T-helper 2 cell treated with Interferon-gamma antibody and Interleukin-4, amounts not matched to agents 5 μg/mL and 100 μg/mL, for 36 hours (primary cell): ENCODE results near the gene BRCA2.
A peak's percentile ranks its signal among the peaks of the same experiment; 100 is the strongest.

Experiments used
- DNase-seq: peaks from one replicate; pipeline ENCODE4 v3.0.0; 2021; ENCODE audit warnings: low spot score
- H3K27ac Mint-ChIP-seq: one replicate; pipeline ENCODE4 v1.8.0; 2021; ENCODE audit warnings: mild to moderate bottlenecking, mixed read lengths
- H3K27me3 Mint-ChIP-seq: one replicate; pipeline ENCODE4 v1.8.0; 2021; ENCODE audit warnings: low read depth, mixed read lengths
- H3K36me3 Mint-ChIP-seq: one replicate; pipeline ENCODE4 v1.8.0; 2021; ENCODE audit warnings: low read depth, mixed read lengths
- H3K4me1 Mint-ChIP-seq: one replicate; pipeline ENCODE4 v1.8.0; 2021; ENCODE audit warnings: low read depth, mixed read lengths
- H3K4me3 Mint-ChIP-seq: one replicate; pipeline ENCODE4 v1.8.0; 2022; ENCODE audit warnings: mild to moderate bottlenecking, moderate library complexity, mixed read lengths
- H3K9me3 Mint-ChIP-seq: one replicate; pipeline ENCODE4 v1.8.0; 2021; ENCODE audit warnings: mixed read lengths

Gene BRCA2

GRCh38 chr13:32417995-32418394 is 102.7 kb downstream of the BRCA2 start:
- no peak for DNase-seq
- Mint-ChIP-seq H3K9me3 (peaks cover 41% of the 10 kb centered on the region), H3K4me1 (no peaks in the 10 kb centered on the region), H3K27ac (no peak overlapping the region), H3K36me3 (peaks cover 48% of the 10 kb centered on the region), H3K4me3 (no peak overlapping the region), H3K27me3 (no peaks in the 10 kb centered on the region)

- peaks cover 43% of the 10 kb centered on the region for H3K9me3 Mint-ChIP-seq
- H3K36me3 Mint-ChIP-seq: peaks cover 62% of the 10 kb centered on the region
Measured at GRCh38 chr13:32419862-32420261, 104.6 kb downstream of the BRCA2 start.

GRCh38 chr13:32423592-32423991 is 108.3 kb downstream of the BRCA2 start:
- H3K27me3 Mint-ChIP-seq: no peaks in the 10 kb centered on the region
- no peak for DNase-seq
- peaks cover 24% of the 10 kb centered on the region for H3K4me1 Mint-ChIP-seq
- H3K4me3 Mint-ChIP-seq: no peak overlapping the region
- H3K9me3 Mint-ChIP-seq: peaks cover 33% of the 10 kb centered on the region
- H3K27ac Mint-ChIP-seq: no peak overlapping the region
- peaks cover 53% of the 10 kb centered on the region for H3K36me3 Mint-ChIP-seq

More at GRCh38 chr13:32419862-32420261, 104.6 kb downstream of the BRCA2 start:
- H3K27ac Mint-ChIP-seq: peak overlapping the region; percentile 19
- no peak overlapping the region for H3K4me3 Mint-ChIP-seq
- DNase-seq: no peak
- peaks cover 6% of the 10 kb centered on the region for H3K4me1 Mint-ChIP-seq
- H3K27me3 Mint-ChIP-seq: no peaks in the 10 kb centered on the region

- H3K27ac Mint-ChIP-seq: peak overlapping the region; percentile 67
- peaks cover 41% of the 10 kb centered on the region for H3K36me3 Mint-ChIP-seq
- no peaks in the 10 kb centered on the region for H3K27me3 Mint-ChIP-seq
- H3K4me3 Mint-ChIP-seq: peak overlapping the region; percentile 95
- H3K4me1 Mint-ChIP-seq: peaks cover 29% of the 10 kb centered on the region
- H3K9me3 Mint-ChIP-seq: peaks cover 20% of the 10 kb centered on the region
- DNase-seq: no peak
Measured at GRCh38 chr13:32425158-32425557, 109.8 kb downstream of the BRCA2 start.

- H3K27ac Mint-ChIP-seq: peak overlapping the region; percentile 98
- H3K4me1 Mint-ChIP-seq: peaks cover 32% of the 10 kb centered on the region
- no peaks in the 10 kb centered on the region for H3K27me3 Mint-ChIP-seq
- H3K36me3 Mint-ChIP-seq: peaks cover 31% of the 10 kb centered on the region
- peak overlapping the region; percentile 95 for H3K4me3 Mint-ChIP-seq
- H3K9me3 Mint-ChIP-seq: peaks cover 12% of the 10 kb centered on the region
- peak; percentile 50 for DNase-seq
Measured at GRCh38 chr13:32426191-32426989, 111.1 kb downstream of the BRCA2 start.

GRCh38 chr13:32426990-32427851 is 111.9 kb downstream of the BRCA2 start:
- peaks cover 6% of the 10 kb centered on the region for H3K9me3 Mint-ChIP-seq
- H3K36me3 Mint-ChIP-seq: peaks cover 27% of the 10 kb centered on the region
- peak overlapping the region; percentile 95 for H3K4me3 Mint-ChIP-seq
- peak; percentile 59 for DNase-seq
- H3K27me3 Mint-ChIP-seq: no peaks in the 10 kb centered on the region
- H3K27ac Mint-ChIP-seq: peak overlapping the region; percentile 98
- peaks cover 32% of the 10 kb centered on the region for H3K4me1 Mint-ChIP-seq

GRCh38 chr13:32427852-32428580 is 112.7 kb downstream of the BRCA2 start, which contains the start of gene N4BP2L1:
TSS of gene N4BP2L1 (minus strand) at chr13:32428130. CDS start at chr13:32428082, 48 bp downstream.
- H3K27ac Mint-ChIP-seq: peak within 1 kb of the TSS; percentile 98

GRCh38 chr13:32428581-32429432 is 113.5 kb downstream of the BRCA2 start:
- H3K27ac Mint-ChIP-seq: peak overlapping the region; percentile 86
- no peaks in the 10 kb centered on the region for H3K27me3 Mint-ChIP-seq
- no peak for DNase-seq
- peaks cover 13% of the 10 kb centered on the region for H3K36me3 Mint-ChIP-seq
- no peaks in the 10 kb centered on the region for H3K9me3 Mint-ChIP-seq
- H3K4me1 Mint-ChIP-seq: peaks cover 34% of the 10 kb centered on the region
- H3K4me3 Mint-ChIP-seq: peak overlapping the region; percentile 76

More at GRCh38 chr13:32427852-32428580, 112.7 kb downstream of the BRCA2 start, which contains the start of gene N4BP2L1:
- peak within 1 kb of the TSS; percentile 95 for H3K4me3 Mint-ChIP-seq
- DNase-seq: peak; percentile 89
- H3K36me3 Mint-ChIP-seq: peaks cover 21% of the 10 kb centered on the region
- H3K9me3 Mint-ChIP-seq: peaks cover 1% of the 10 kb centered on the region
- peaks cover 36% of the 10 kb centered on the region for H3K4me1 Mint-ChIP-seq
- H3K27me3 Mint-ChIP-seq: no peaks in the 10 kb centered on the region

- DNase-seq: no peak
- no peaks in the 10 kb centered on the region for H3K9me3 Mint-ChIP-seq
- H3K27ac Mint-ChIP-seq: no peak overlapping the region
- peaks cover 8% of the 10 kb centered on the region for H3K36me3 Mint-ChIP-seq
- peaks cover 30% of the 10 kb centered on the region for H3K4me1 Mint-ChIP-seq
- H3K27me3 Mint-ChIP-seq: no peaks in the 10 kb centered on the region
- H3K4me3 Mint-ChIP-seq: peak overlapping the region; percentile 76
Measured at GRCh38 chr13:32429433-32429909, 114.2 kb downstream of the BRCA2 start.

GRCh38 chr13:32430018-32430747 is 114.9 kb downstream of the BRCA2 start:
- no peak for DNase-seq
- Mint-ChIP-seq H3K9me3 (no peaks in the 10 kb centered on the region), H3K4me1 (peaks cover 28% of the 10 kb centered on the region), H3K4me3 (peak overlapping the region; percentile 40), H3K36me3 (peaks cover 5% of the 10 kb centered on the region), H3K27ac (peak overlapping the region; percentile 55), H3K27me3 (no peaks in the 10 kb centered on the region)

- no peaks in the 10 kb centered on the region for H3K27me3 Mint-ChIP-seq
- H3K4me3 Mint-ChIP-seq: no peak overlapping the region
- no peak overlapping the region for H3K27ac Mint-ChIP-seq
- peaks cover 20% of the 10 kb centered on the region for H3K4me1 Mint-ChIP-seq
- no peak for DNase-seq
- H3K36me3 Mint-ChIP-seq: no peaks in the 10 kb centered on the region
- no peaks in the 10 kb centered on the region for H3K9me3 Mint-ChIP-seq
Measured at GRCh38 chr13:32431361-32431760, 116.1 kb downstream of the BRCA2 start.

GRCh38 chr13:32432856-32433255 is 117.5 kb downstream of the BRCA2 start:
- Mint-ChIP-seq H3K36me3 (no peaks in the 10 kb centered on the region), H3K4me1 (peaks cover 16% of the 10 kb centered on the region), H3K27ac (no peak overlapping the region), H3K4me3 (no peak overlapping the region), H3K27me3 (no peaks in the 10 kb centered on the region), H3K9me3 (no peaks in the 10 kb centered on the region)
- no peak for DNase-seq
